ENCODE results near the gene SLC38A11.

Gene SLC38A11

DNA sequence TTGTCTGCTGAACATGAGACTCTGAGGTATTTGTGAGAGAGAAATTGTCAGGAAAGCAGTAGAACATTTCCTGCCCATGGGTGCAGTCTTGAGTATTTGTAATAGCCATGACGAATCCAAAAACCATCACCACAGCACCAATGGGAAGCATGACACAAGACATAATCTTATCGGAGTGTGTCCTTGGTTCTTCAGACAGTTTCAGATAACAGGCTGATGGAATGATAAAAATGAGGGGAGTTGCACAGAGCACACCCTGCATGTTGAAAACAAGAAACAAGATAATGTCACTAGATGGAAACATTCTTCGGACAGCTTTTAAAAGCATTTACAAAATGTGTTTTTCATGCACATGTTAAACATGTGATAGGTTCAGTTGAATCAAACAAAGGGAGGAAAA is 56.9 kb downstream of the SLC38A11 start (continued):
- no peak for TF ChIP-seq ZNF549 (tag by site-specific recombination; IDR thresholded peaks at IDR 0.05)
- peak; percentile 44; the same call in 1 of the 2 replicates for TF ChIP-seq ZEB2 (tag by site-specific recombination; IDR thresholded peaks at IDR 0.05)
- TF ChIP-seq ZIC2 (tag by site-specific recombination; IDR thresholded peaks at IDR 0.05): no peak
- TF ChIP-seq, protein P1, sequence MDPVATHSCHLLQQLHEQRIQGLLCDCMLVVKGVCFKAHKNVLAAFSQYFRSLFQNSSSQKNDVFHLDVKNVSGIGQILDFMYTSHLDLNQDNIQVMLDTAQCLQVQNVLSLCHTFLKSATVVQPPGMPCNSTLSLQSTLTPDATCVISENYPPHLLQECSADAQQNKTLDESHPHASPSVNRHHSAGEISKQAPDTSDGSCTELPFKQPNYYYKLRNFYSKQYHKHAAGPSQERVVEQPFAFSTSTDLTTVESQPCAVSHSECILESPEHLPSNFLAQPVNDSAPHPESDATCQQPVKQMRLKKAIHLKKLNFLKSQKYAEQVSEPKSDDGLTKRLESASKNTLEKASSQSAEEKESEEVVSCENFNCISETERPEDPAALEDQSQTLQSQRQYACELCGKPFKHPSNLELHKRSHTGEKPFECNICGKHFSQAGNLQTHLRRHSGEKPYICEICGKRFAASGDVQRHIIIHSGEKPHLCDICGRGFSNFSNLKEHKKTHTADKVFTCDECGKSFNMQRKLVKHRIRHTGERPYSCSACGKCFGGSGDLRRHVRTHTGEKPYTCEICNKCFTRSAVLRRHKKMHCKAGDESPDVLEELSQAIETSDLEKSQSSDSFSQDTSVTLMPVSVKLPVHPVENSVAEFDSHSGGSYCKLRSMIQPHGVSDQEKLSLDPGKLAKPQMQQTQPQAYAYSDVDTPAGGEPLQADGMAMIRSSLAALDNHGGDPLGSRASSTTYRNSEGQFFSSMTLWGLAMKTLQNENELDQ (tag by site-specific recombination; IDR thresholded peaks at IDR 0.05; ENCODE audit: low read depth): no peak
- TF ChIP-seq, protein P2, sequence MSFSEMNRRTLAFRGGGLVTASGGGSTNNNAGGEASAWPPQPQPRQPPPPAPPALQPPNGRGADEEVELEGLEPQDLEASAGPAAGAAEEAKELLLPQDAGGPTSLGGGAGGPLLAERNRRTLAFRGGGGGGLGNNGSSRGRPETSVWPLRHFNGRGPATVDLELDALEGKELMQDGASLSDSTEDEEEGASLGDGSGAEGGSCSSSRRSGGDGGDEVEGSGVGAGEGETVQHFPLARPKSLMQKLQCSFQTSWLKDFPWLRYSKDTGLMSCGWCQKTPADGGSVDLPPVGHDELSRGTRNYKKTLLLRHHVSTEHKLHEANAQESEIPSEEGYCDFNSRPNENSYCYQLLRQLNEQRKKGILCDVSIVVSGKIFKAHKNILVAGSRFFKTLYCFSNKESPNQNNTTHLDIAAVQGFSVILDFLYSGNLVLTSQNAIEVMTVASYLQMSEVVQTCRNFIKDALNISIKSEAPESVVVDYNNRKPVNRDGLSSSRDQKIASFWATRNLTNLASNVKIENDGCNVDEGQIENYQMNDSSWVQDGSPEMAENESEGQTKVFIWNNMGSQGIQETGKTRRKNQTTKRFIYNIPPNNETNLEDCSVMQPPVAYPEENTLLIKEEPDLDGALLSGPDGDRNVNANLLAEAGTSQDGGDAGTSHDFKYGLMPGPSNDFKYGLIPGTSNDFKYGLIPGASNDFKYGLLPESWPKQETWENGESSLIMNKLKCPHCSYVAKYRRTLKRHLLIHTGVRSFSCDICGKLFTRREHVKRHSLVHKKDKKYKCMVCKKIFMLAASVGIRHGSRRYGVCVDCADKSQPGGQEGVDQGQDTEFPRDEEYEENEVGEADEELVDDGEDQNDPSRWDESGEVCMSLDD (tag by site-specific recombination; IDR thresholded peaks at IDR 0.05): no peak
- no peak for TF ChIP-seq HOXC10 (CRISPR knock-in tag; IDR thresholded peaks at IDR 0.05)
- no peak for TF ChIP-seq SP2 (tag by site-specific recombination; IDR thresholded peaks at IDR 0.05)
- TF ChIP-seq ZNF292 (tag by site-specific recombination; IDR thresholded peaks at IDR 0.05; ENCODE audit: borderline replicate concordance, low read depth): no peak
- TF ChIP-seq, protein P3, sequence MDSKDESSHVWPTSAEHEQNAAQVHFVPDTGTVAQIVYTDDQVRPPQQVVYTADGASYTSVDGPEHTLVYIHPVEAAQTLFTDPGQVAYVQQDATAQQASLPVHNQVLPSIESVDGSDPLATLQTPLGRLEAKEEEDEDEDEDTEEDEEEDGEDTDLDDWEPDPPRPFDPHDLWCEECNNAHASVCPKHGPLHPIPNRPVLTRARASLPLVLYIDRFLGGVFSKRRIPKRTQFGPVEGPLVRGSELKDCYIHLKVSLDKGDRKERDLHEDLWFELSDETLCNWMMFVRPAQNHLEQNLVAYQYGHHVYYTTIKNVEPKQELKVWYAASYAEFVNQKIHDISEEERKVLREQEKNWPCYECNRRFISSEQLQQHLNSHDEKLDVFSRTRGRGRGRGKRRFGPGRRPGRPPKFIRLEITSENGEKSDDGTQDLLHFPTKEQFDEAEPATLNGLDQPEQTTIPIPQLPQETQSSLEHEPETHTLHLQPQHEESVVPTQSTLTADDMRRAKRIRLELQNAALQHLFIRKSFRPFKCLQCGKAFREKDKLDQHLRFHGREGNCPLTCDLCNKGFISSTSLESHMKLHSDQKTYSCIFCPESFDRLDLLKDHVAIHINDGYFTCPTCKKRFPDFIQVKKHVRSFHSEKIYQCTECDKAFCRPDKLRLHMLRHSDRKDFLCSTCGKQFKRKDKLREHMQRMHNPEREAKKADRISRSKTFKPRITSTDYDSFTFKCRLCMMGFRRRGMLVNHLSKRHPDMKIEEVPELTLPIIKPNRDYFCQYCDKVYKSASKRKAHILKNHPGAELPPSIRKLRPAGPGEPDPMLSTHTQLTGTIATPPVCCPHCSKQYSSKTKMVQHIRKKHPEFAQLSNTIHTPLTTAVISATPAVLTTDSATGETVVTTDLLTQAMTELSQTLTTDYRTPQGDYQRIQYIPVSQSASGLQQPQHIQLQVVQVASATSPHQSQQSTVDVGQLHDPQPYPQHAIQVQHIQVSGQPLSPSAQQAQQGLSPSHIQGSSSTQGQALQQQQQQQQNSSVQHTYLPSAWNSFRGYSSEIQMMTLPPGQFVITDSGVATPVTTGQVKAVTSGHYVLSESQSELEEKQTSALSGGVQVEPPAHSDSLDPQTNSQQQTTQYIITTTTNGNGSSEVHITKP (tag by site-specific recombination; IDR thresholded peaks at IDR 0.05): peak; percentile 36
- peak; percentile 15; the same call in 1 of the 2 replicates for TF ChIP-seq ZBTB17 (tag by site-specific recombination; IDR thresholded peaks at IDR 0.05)
- TF ChIP-seq, protein P4, sequence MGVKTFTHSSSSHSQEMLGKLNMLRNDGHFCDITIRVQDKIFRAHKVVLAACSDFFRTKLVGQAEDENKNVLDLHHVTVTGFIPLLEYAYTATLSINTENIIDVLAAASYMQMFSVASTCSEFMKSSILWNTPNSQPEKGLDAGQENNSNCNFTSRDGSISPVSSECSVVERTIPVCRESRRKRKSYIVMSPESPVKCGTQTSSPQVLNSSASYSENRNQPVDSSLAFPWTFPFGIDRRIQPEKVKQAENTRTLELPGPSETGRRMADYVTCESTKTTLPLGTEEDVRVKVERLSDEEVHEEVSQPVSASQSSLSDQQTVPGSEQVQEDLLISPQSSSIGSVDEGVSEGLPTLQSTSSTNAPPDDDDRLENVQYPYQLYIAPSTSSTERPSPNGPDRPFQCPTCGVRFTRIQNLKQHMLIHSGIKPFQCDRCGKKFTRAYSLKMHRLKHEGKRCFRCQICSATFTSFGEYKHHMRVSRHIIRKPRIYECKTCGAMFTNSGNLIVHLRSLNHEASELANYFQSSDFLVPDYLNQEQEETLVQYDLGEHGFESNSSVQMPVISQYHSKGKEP (tag by site-specific recombination; IDR thresholded peaks at IDR 0.05): no peak
- TF ChIP-seq TRIM28 (IDR thresholded peaks at IDR 0.05; ENCODE audit: borderline replicate concordance, low read length): peak; percentile 73; the same call in 1 of the 2 replicates
- TF ChIP-seq, protein P5, sequence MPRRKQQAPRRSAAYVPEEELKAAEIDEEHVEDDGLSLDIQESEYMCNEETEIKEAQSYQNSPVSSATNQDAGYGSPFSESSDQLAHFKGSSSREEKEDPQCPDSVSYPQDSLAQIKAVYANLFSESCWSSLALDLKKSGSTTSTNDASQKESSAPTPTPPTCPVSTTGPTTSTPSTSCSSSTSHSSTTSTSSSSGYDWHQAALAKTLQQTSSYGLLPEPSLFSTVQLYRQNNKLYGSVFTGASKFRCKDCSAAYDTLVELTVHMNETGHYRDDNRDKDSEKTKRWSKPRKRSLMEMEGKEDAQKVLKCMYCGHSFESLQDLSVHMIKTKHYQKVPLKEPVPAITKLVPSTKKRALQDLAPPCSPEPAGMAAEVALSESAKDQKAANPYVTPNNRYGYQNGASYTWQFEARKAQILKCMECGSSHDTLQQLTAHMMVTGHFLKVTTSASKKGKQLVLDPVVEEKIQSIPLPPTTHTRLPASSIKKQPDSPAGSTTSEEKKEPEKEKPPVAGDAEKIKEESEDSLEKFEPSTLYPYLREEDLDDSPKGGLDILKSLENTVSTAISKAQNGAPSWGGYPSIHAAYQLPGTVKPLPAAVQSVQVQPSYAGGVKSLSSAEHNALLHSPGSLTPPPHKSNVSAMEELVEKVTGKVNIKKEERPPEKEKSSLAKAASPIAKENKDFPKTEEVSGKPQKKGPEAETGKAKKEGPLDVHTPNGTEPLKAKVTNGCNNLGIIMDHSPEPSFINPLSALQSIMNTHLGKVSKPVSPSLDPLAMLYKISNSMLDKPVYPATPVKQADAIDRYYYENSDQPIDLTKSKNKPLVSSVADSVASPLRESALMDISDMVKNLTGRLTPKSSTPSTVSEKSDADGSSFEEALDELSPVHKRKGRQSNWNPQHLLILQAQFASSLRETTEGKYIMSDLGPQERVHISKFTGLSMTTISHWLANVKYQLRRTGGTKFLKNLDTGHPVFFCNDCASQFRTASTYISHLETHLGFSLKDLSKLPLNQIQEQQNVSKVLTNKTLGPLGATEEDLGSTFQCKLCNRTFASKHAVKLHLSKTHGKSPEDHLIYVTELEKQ (tag by site-specific recombination; IDR thresholded peaks at IDR 0.05; ENCODE audit: borderline replicate concordance): no peak
- no peak for TF ChIP-seq ZNF19 (tag by site-specific recombination; IDR thresholded peaks at IDR 0.05; ENCODE audit: low read depth)
- no peak for TF ChIP-seq ZNF747 (tag by site-specific recombination; IDR thresholded peaks at IDR 0.05)
- TF ChIP-seq ZNF530 (tag by site-specific recombination; IDR thresholded peaks at IDR 0.05; ENCODE audit: low read depth): no peak
- TF ChIP-seq ZNF2 (tag by site-specific recombination; IDR thresholded peaks at IDR 0.05): no peak
- TF ChIP-seq OSR2 (tag by site-specific recombination; IDR thresholded peaks at IDR 0.05): peak; percentile 41; the same call in 1 of the 2 replicates
- no peak for TF ChIP-seq ZNF555 (tag by site-specific recombination; conservative IDR thresholded peaks at IDR 0.05)
- TF ChIP-seq ZSCAN23 (tag by site-specific recombination; IDR thresholded peaks at IDR 0.05): no peak
- no peak for TF ChIP-seq ZNF350 (tag by site-specific recombination; IDR thresholded peaks at IDR 0.05)
- TF ChIP-seq, protein P6, sequence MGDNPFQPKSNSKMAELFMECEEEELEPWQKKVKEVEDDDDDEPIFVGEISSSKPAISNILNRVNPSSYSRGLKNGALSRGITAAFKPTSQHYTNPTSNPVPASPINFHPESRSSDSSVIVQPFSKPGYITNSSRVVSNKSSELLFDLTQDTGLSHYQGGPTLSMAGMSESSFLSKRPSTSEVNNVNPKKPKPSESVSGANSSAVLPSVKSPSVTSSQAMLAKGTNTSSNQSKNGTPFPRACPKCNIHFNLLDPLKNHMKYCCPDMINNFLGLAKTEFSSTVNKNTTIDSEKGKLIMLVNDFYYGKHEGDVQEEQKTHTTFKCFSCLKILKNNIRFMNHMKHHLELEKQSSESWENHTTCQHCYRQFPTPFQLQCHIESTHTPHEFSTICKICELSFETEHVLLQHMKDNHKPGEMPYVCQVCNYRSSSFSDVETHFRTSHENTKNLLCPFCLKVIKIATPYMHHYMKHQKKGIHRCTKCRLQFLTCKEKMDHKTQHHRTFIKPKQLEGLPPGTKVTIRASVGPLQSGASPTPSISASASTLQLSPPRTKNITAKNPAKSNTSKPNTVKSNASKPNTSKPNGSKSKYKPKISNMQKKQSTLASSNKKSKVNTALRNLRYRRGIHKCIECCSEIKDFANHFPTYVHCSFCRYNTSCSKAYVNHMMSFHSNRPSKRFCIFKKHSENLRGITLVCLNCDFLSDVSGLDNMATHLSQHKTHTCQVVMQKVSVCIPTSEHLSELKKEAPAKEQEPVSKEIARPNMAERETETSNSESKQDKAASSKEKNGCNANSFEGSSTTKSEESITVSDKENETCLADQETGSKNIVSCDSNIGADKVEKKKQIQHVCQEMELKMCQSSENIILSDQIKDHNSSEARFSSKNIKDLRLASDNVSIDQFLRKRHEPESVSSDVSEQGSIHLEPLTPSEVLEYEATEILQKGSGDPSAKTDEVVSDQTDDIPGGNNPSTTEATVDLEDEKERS (tag by site-specific recombination; IDR thresholded peaks at IDR 0.05): no peak
- TF ChIP-seq YY1 (tag by site-specific recombination; IDR thresholded peaks at IDR 0.05): no peak
- TF ChIP-seq ZNF626 (tag by site-specific recombination; IDR thresholded peaks at IDR 0.05): no peak
